Upper lobe of right lung (tissue), 1 donor: Measurements from ENCODE around the gene HRH1. TPM values are rescaled to one million over a fixed set of nuclear protein-coding genes. Genes with fewer than 3 reads are reported as not detected.
A peak's percentile ranks its signal among the peaks of the same experiment; 100 is the strongest.
"Not testable (repeated sequence)": the region's sequence is repeated elsewhere in the genome, so short reads cannot be mapped to it uniquely, and the experiment has no call there.

Experiments
- ATAC-seq: fragments of 200-7000 bp; cut with Tn5 transposase; one replicate; pipeline ENCODE4 v1.9.1; 2020; ENCODE audit warnings: mild to moderate bottlenecking, moderate library complexity
- DNase-seq: peaks from one replicate; pipeline ENCODE4 v3.0.0-alpha.2; 2020
- H3K27ac ChIP-seq: fragments of 200-600 bp; one replicate; pipeline ENCODE4 v1.8.0; 2022
- H3K27me3 ChIP-seq: fragments of 200-600 bp; one replicate; pipeline ENCODE4 v1.8.0; 2022; ENCODE audit warnings: mild to moderate bottlenecking
- H3K36me3 ChIP-seq: fragments of 200-600 bp; one replicate; pipeline ENCODE4 v1.8.0; 2022
- H3K4me1 ChIP-seq: fragments of 200-600 bp; one replicate; pipeline ENCODE4 v1.8.0; 2022
- H3K4me3 ChIP-seq: fragments of 200-600 bp; one replicate; pipeline ENCODE4 v1.8.0; 2022; ENCODE audit warnings: mild to moderate bottlenecking
- H3K9me3 ChIP-seq: fragments of 200-600 bp; one replicate; pipeline ENCODE4 v1.8.0; 2022
- CTCF ChIP-seq: fragments of 200-600 bp; IDR thresholded peaks from one replicate; pipeline ENCODE4 v1.8.0; 2022; ENCODE audit warnings: antibody characterized with exemption
- intact Hi-C: fragments of 100-400 bp; cut with DNase I; formaldehyde crosslinking; loops from one replicate; pipeline ENCODE4 v1.11.0; 2022
- total RNA-seq: library from RNA; stranded (reverse); fragmentation: NEBNext Ultra II Directional; extraction: Animal tissue kit (Norgen Biotek cat#: 25700); gene quantifications from one replicate; pipeline ENCODE4 v1.2.1, GENCODE V29; 2021
- donor health status: DM: no; HTN: yes; CAD: no; lungs with severe emphysema.

Gene HRH1
- total RNA-seq, 1 donor from 2014 or later = 12.0 TPM

- no peaks in the 10 kb centered on the region for H3K36me3 ChIP-seq
- no peak overlapping the region for H3K27ac ChIP-seq
- no peak for TF ChIP-seq CTCF
- ATAC-seq = no peak
- intact Hi-C loops = no loop called here
- no peak overlapping the region for H3K4me3 ChIP-seq
- no peaks in the 10 kb centered on the region for H3K9me3 ChIP-seq
- DNase-seq = no peak
- peaks cover 3% of the 10 kb centered on the region for H3K4me1 ChIP-seq
- no peaks in the 10 kb centered on the region for H3K27me3 ChIP-seq
Measured at GRCh38 chr3:11162401-11163345, 8.4 kb downstream of the HRH1 start.

DNA sequence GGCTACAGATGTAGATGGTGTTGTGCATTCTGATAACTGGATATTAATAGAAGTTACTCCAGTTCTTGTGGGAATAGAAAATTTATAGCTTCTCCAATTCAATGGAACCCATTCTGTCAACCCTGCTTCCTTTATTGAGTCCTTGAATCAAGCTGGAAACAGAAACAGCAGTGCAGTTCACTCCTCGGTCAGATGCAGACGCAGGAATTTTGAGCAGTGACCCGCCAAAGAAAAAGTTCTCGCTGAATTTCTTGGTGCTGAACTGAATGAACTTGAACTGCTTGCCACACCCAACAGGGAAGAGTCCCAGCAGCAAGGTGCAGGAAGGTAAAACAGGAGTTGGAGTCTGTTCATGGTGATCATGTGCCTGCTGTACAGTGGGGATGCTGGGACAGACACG is 10.3 kb downstream of the HRH1 start:
- no peaks in the 10 kb centered on the region for H3K36me3 ChIP-seq
- H3K4me3 ChIP-seq = no peak overlapping the region
- no peak overlapping the region for H3K27ac ChIP-seq
- peaks cover 3% of the 10 kb centered on the region for H3K4me1 ChIP-seq
- no peak for DNase-seq
- TF ChIP-seq CTCF = no peak
- no peaks in the 10 kb centered on the region for H3K9me3 ChIP-seq
- H3K27me3 ChIP-seq = no peaks in the 10 kb centered on the region
- intact Hi-C loops = no loop called here
- no peak for ATAC-seq

DNA sequence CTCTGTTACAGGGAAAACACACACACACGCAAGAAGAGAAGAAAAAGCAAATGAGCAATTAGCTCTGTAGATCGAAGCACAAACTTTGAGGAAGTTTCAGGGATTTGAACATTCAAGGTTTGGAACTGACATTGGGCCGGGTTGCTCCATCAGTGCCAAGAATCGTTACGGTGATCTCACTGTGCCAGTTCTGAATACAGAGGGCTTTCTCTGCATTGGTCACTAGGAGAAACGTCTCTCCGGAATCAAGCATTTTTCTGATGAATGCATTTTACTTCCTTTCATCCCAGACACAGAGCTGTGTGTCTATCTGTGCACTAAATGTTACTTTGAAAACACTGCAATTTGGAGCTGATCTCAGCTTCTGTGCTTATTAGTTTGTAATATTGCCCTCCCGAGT is 11.2 kb downstream of the HRH1 start:
- Histone ChIP-seq H3K9me3 (no peaks in the 10 kb centered on the region), H3K27me3 (no peaks in the 10 kb centered on the region), H3K36me3 (no peaks in the 10 kb centered on the region), H3K27ac (no peak overlapping the region), H3K4me1 (peaks cover 3% of the 10 kb centered on the region), H3K4me3 (no peak overlapping the region)
- intact Hi-C loops = no loop called here
- DNase-seq = no peak
- no peak for ATAC-seq
- no peak for TF ChIP-seq CTCF

- H3K9me3 ChIP-seq, ATAC-seq, H3K4me1 ChIP-seq, DNase-seq, H3K27ac ChIP-seq, H3K27me3 ChIP-seq, intact Hi-C loops, H3K36me3 ChIP-seq, H3K4me3 ChIP-seq: not testable (repeated sequence)
Measured at GRCh38 chr3:11166807-11167400, 12.6 kb downstream of the HRH1 start.

DNA sequence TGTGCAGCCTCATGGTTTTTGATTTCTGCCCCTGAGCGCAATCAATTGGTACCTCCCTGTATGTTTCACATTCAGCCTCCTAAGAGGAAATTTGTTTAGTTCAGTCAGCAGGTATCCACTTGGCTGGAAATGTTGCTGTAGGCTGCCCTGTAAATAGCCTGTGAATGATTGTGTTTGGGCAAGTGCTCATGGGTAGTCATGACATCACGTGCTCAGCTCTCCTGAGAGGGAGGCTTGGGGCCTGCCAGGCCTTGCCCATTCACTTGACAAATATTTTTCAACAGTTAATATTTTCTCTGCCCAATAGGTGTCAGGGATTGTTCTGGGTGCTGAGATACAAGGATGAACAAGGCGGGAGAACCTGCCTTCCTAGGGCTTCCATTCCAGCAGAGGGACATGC is 13.3 kb downstream of the HRH1 start:
- no peaks in the 10 kb centered on the region for H3K9me3 ChIP-seq
- no peaks in the 10 kb centered on the region for H3K27me3 ChIP-seq
- H3K4me1 ChIP-seq = peaks cover 7% of the 10 kb centered on the region
- no peak for TF ChIP-seq CTCF
- DNase-seq (no peak), ATAC-seq (peak; percentile 63)
- H3K36me3 ChIP-seq = no peaks in the 10 kb centered on the region
- H3K27ac ChIP-seq = no peak overlapping the region
- no peak overlapping the region for H3K4me3 ChIP-seq
- intact Hi-C loops = no loop called here

DNA sequence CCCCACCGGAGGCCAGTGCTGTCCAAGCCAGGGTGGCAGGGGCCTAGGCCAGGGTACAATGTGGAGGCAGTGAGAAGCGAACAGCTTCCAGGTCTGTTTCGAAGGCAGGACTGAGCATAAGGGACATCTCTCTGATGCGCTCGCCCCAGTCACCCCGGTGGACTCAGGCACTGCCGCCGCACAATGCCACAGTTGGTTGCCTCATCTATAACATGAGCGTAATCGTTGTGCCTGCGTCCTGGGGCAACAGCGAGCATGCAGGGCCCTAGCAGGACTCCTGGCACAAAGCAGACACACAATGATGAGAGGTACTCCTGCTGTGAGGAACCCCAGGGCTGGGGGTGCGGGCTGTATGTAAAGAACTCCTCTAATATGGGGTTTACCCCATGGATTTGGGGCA is 14.1 kb downstream of the HRH1 start:
- Histone ChIP-seq H3K27me3 (no peaks in the 10 kb centered on the region), H3K4me3 (no peak overlapping the region), H3K27ac (no peak overlapping the region), H3K4me1 (peaks cover 7% of the 10 kb centered on the region), H3K36me3 (no peaks in the 10 kb centered on the region), H3K9me3 (no peaks in the 10 kb centered on the region)
- DNase-seq (no peak), ATAC-seq (no peak)
- TF ChIP-seq CTCF = no peak
- intact Hi-C loops = no loop called here
